ENCODE measurements around the gene NID1. TPM values are rescaled to one million over a fixed set of nuclear protein-coding genes. Genes with fewer than 3 reads are reported as not detected.
A peak's percentile ranks its signal among the peaks of the same experiment; 100 is the strongest.

NID1 gene
- total RNA-seq, 1 experiment from 2014 or later: 19.2 TPM

- Mint-ChIP-seq H3K27me3 (ENCODE audit: low read depth) (no peaks in the 10 kb centered on the region; the same call in 1 of the 2 replicates), H3K9me3 (no peaks in the 10 kb centered on the region), H3K27ac (no peak overlapping the region), H3K4me1 (peaks cover 18% of the 10 kb centered on the region), H3K36me3 (no peaks in the 10 kb centered on the region), H3K4me3 (no peak overlapping the region)
- TF ChIP-seq ZNF232 (CRISPR knock-in tag; IDR thresholded peaks at IDR 0.05) (no peak), FOXP1 (CRISPR knock-in tag; IDR thresholded peaks at IDR 0.05; ENCODE audit: borderline replicate concordance) (no peak), ZSCAN18 (CRISPR knock-in tag; IDR thresholded peaks at IDR 0.05) (no peak), ZNF396 (CRISPR knock-in tag; IDR thresholded peaks at IDR 0.05; ENCODE audit: borderline replicate concordance) (no peak), MAX (CRISPR knock-in tag; IDR thresholded peaks at IDR 0.05) (no peak), ZNF263 (CRISPR knock-in tag; IDR thresholded peaks at IDR 0.05; ENCODE audit: low read depth) (no peak), JUN (CRISPR knock-in tag; IDR thresholded peaks at IDR 0.05) (no peak), TEAD1 (CRISPR knock-in tag; IDR thresholded peaks at IDR 0.05) (no peak), ZBTB21 (CRISPR knock-in tag; IDR thresholded peaks at IDR 0.05; ENCODE audit: borderline replicate concordance) (no peak)
- DNase-seq (ENCODE audit: low spot score) (no peak), ATAC-seq (no peak)
- ChIA-PET CTCF (interaction anchor here (3.7 kb wide), 1 partner anchor 38 kb away, joined by 24 read pairs; no protein-coding TSS in a partner anchor), POLR2A (no interaction called here)
Observed at GRCh38 chr1:235933766-235934116, 131.1 kb downstream of the NID1 start.

GRCh38 chr1:235933017-235933765, 131.7 kb downstream of the NID1 start:
- no peaks in the 10 kb centered on the region; the same call in 1 of the 2 replicates for H3K27me3 Mint-ChIP-seq (ENCODE audit: low read depth)
- peak; percentile 41; the same call in 1 of the 2 replicates for ATAC-seq

DNA sequence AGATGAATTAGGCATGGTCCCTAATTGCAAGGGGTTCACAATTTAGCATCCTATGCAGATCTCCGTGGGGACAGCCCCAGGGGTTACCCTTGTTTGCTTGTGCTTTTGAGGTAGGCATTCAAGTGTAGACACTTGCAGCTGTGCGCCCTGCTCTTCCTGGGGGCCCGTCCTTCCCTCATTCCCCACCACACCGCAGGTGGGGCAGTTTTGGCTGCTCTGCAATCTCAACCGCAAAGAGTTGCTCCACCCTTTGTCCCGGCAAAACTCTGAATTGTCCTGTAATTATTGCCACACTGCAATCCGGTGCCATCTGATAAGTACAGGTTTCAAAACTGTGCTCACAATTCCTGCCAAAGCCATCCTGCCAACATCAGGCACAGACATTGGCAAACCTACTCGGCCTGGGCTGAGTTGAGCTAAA, 132.8 kb downstream of the NID1 start:
- ChIA-PET CTCF (interaction anchor here (1.2 to 3.7 kb wide), 2 partner anchors 40 to 89 kb away, joined by 3 to 24 read pairs; no protein-coding TSS in a partner anchor), POLR2A (no interaction called here)
- Mint-ChIP-seq H3K36me3 (no peaks in the 10 kb centered on the region), H3K27me3 (ENCODE audit: low read depth) (no peaks in the 10 kb centered on the region; the same call in 1 of the 2 replicates), H3K4me1 (peaks cover 18% of the 10 kb centered on the region), H3K27ac (no peak overlapping the region), H3K4me3 (no peak overlapping the region), H3K9me3 (no peaks in the 10 kb centered on the region)
- DNase-seq (ENCODE audit: low spot score): no peak
- no peak for TF ChIP-seq ATF1 (CRISPR knock-in tag; IDR thresholded peaks at IDR 0.05)
- TF ChIP-seq JUN (CRISPR knock-in tag; IDR thresholded peaks at IDR 0.05): no peak
- TF ChIP-seq ELF4 (CRISPR knock-in tag; IDR thresholded peaks at IDR 0.05; ENCODE audit: low read depth): no peak
- no peak for TF ChIP-seq NR1H2 (CRISPR knock-in tag; IDR thresholded peaks at IDR 0.05)
- no peak for TF ChIP-seq CREB1 (CRISPR knock-in tag; IDR thresholded peaks at IDR 0.05)
- TF ChIP-seq ZMAT4 (CRISPR knock-in tag; IDR thresholded peaks at IDR 0.05): no peak
- no peak; the same call in 1 of the 2 replicates for ATAC-seq

More at GRCh38 chr1:235933017-235933765, 131.7 kb downstream of the NID1 start:
- H3K36me3 Mint-ChIP-seq: no peaks in the 10 kb centered on the region
- DNase-seq (ENCODE audit: low spot score): no peak
- H3K4me1 Mint-ChIP-seq: peaks cover 18% of the 10 kb centered on the region
- no peak overlapping the region for H3K4me3 Mint-ChIP-seq
- ChIA-PET POLR2A (no interaction called here), CTCF (interaction anchor here (1.2 to 3.7 kb wide), 2 partner anchors 39 to 90 kb away, joined by 3 to 24 read pairs; no protein-coding TSS in a partner anchor)
- TF ChIP-seq, protein P1, sequence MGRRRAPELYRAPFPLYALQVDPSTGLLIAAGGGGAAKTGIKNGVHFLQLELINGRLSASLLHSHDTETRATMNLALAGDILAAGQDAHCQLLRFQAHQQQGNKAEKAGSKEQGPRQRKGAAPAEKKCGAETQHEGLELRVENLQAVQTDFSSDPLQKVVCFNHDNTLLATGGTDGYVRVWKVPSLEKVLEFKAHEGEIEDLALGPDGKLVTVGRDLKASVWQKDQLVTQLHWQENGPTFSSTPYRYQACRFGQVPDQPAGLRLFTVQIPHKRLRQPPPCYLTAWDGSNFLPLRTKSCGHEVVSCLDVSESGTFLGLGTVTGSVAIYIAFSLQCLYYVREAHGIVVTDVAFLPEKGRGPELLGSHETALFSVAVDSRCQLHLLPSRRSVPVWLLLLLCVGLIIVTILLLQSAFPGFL (CRISPR knock-in tag; IDR thresholded peaks at IDR 0.05; ENCODE audit: borderline replicate concordance): no peak
- TF ChIP-seq SMAD3 (CRISPR knock-in tag; IDR thresholded peaks at IDR 0.05; ENCODE audit: borderline replicate concordance) (no peak), MXD4 (CRISPR knock-in tag; IDR thresholded peaks at IDR 0.05; ENCODE audit: borderline replicate concordance) (no peak), SOX15 (CRISPR knock-in tag; IDR thresholded peaks at IDR 0.05) (no peak), ZNF138 (CRISPR knock-in tag; conservative IDR thresholded peaks at IDR 0.05) (no peak), PRRX2 (CRISPR knock-in tag; IDR thresholded peaks at IDR 0.05) (no peak), RORB (CRISPR knock-in tag; IDR thresholded peaks at IDR 0.05) (no peak)
- TF ChIP-seq, protein P2, sequence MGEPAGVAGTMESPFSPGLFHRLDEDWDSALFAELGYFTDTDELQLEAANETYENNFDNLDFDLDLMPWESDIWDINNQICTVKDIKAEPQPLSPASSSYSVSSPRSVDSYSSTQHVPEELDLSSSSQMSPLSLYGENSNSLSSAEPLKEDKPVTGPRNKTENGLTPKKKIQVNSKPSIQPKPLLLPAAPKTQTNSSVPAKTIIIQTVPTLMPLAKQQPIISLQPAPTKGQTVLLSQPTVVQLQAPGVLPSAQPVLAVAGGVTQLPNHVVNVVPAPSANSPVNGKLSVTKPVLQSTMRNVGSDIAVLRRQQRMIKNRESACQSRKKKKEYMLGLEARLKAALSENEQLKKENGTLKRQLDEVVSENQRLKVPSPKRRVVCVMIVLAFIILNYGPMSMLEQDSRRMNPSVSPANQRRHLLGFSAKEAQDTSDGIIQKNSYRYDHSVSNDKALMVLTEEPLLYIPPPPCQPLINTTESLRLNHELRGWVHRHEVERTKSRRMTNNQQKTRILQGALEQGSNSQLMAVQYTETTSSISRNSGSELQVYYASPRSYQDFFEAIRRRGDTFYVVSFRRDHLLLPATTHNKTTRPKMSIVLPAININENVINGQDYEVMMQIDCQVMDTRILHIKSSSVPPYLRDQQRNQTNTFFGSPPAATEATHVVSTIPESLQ (CRISPR knock-in tag; IDR thresholded peaks at IDR 0.05): no peak
- H3K9me3 Mint-ChIP-seq: no peaks in the 10 kb centered on the region
- H3K27ac Mint-ChIP-seq: no peak overlapping the region
